ENCODE data around the gene NDEL1. TPM values are rescaled to one million over a fixed set of nuclear protein-coding genes. Genes with fewer than 3 reads are reported as not detected.

NDEL1 gene
- total and polyA plus RNA-seq, 2 donors (not counting 3 experiments of a cell fraction or from before 2014, with no cell fraction given) = 60.0 to 87.4 TPM

- H3K27me3 ChIP-seq (ENCODE audit: control insufficient read depth in 2 of 2, insufficient read depth in 2 of 2, low read length in 2 of 2) = no peaks in the 10 kb centered on the region
- no peaks in the 10 kb centered on the region for H3K9me1 ChIP-seq (replicated peaks; ENCODE audit: control insufficient read depth, extremely low read depth, insufficient read depth, low read length)
- H3K9ac ChIP-seq (replicated peaks; ENCODE audit: extremely low read depth, insufficient read depth, low read length) = no peak overlapping the region
- BruUV-seq (replicated peaks) = no TSS peak
- H3K4me3 ChIP-seq (replicated peaks in 1 of 3; ENCODE audit: insufficient read depth in 1 of 3, low read depth in 1 of 3, low read length in 3 of 3) = no peak overlapping the region
- H3K4me1 ChIP-seq (ENCODE audit: control insufficient read depth, extremely low read depth, insufficient read depth, low read length) = no peaks in the 10 kb centered on the region
- CTCF ChIA-PET = interaction anchor here (0.8 kb wide), 1 partner anchor 14 kb away, joined by 3 read pairs; no protein-coding TSS in a partner anchor
- intact Hi-C loops (cut with micrococcal nuclease) (no loop called here), dilution Hi-C loops (cut with MboI; ENCODE audit: extremely low pct_ligation_motif_present, low sequenced_read_pairs) (no loop called here)
- H3K4me2 ChIP-seq (ENCODE audit: insufficient read depth, low read length) = no peak overlapping the region
- FAIRE-seq (no peak), DNase-seq (ENCODE audit: low read depth, low spot score) (no peak)
- H3K79me2 ChIP-seq (ENCODE audit: control insufficient read depth, insufficient read depth, low read length) = no peaks in the 10 kb centered on the region
- H3K9me3 ChIP-seq (replicated peaks; ENCODE audit: control insufficient read depth, insufficient read depth, low read length) = no peaks in the 10 kb centered on the region
- no peak overlapping the region for H2AFZ ChIP-seq (ENCODE audit: low read depth, low read length)
- H3K27ac ChIP-seq (ENCODE audit: insufficient read depth, low read depth, low read length) = no peak overlapping the region
- no peaks in the 10 kb centered on the region for H4K20me1 ChIP-seq (replicated peaks; ENCODE audit: control insufficient read depth, extremely low read depth, insufficient read depth, low read length)
- POLR2A ChIA-PET = interaction anchor here (0.5 kb wide), 1 partner anchor 43 kb away, joined by 5 read pairs; no protein-coding TSS in a partner anchor
- TF ChIP-seq POLR2A (IDR thresholded peaks at IDR 0.05; ENCODE audit: low read depth, low read length) (no peak), GATA2 (IDR thresholded peaks at IDR 0.05; ENCODE audit: insufficient read depth, insufficient read length, low read depth, low read length) (no peak), MYC (IDR thresholded peaks at IDR 0.05; ENCODE audit: low read depth, low read length) (no peak), POLR2AphosphoS5 (IDR thresholded peaks at IDR 0.05; ENCODE audit: insufficient read depth, low read depth, low read length) (no peak), JUN (IDR thresholded peaks at IDR 0.05; ENCODE audit: borderline replicate concordance, insufficient read depth, insufficient read length, low read depth) (no peak), FOS (IDR thresholded peaks at IDR 0.05; ENCODE audit: borderline replicate concordance, insufficient read depth, low read length) (no peak), CTCF (IDR thresholded peaks at IDR 0.05; ENCODE audit: extremely low read depth in 1 of 2, insufficient read depth in 1 of 2, low read depth in 1 of 2, low read length in 2 of 2) (no peak), EZH2 (IDR thresholded peaks at IDR 0.05; ENCODE audit: borderline replicate concordance, low read depth, low read length, severe bottlenecking) (no peak)
- H3K36me3 ChIP-seq (ENCODE audit: control insufficient read depth in 2 of 2, extremely low read depth in 1 of 2, insufficient read depth in 2 of 2, low read length in 2 of 2) = peaks cover 20 to 62% of the 10 kb centered on the region in 2 experiments
Measured at GRCh38 chr17:8499171-8499570, 63.5 kb downstream of the NDEL1 start.
